Thymus (tissue), 11 donors: ENCODE data around the gene LRCH1. TPM values are rescaled to one million over a fixed set of nuclear protein-coding genes. Genes with fewer than 3 reads are reported as not detected.

Experiments used
- DNase-seq, 9 donors: peaks; one replicate each; pipeline ENCODE4 v3.0.0-alpha.2; 2013; ENCODE audit warnings: low spot score in 9 of 9, low read depth in 6 of 9, missing footprints in 1 of 9
- H3K27ac ChIP-seq, 2 donors: one replicate each; pipeline ENCODE4 v1.5.1; 2013; ENCODE audit warnings: control low read depth in 1 of 2, low read depth in 1 of 2, low read length in 1 of 2, mild to moderate bottlenecking in 1 of 2, moderate library complexity in 1 of 2
- H3K27me3 ChIP-seq, 2 donors: one replicate each; pipeline ENCODE4 v1.5.1; 2013; ENCODE audit warnings: low read length in 1 of 2; ENCODE audit not compliant: control insufficient read depth in 2 of 2, insufficient read depth in 1 of 2
- H3K36me3 ChIP-seq, 2 donors: one replicate each; pipeline ENCODE4 v1.5.1; 2013; ENCODE audit warnings: low read length in 1 of 2, mild to moderate bottlenecking in 1 of 2, moderate library complexity in 1 of 2; ENCODE audit not compliant: control insufficient read depth in 2 of 2, insufficient read depth in 2 of 2
- H3K4me1 ChIP-seq, 2 donors: one replicate each; pipeline ENCODE4 v1.5.1; 2013; ENCODE audit warnings: low read length in 2 of 2; ENCODE audit not compliant: control insufficient read depth in 2 of 2, insufficient read depth in 2 of 2
- H3K4me3 ChIP-seq, 2 donors: one replicate each; pipeline ENCODE4 v1.5.1; 2013; ENCODE audit warnings: low read length in 2 of 2, control low read depth in 1 of 2, mild to moderate bottlenecking in 1 of 2
- H3K9me3 ChIP-seq, 2 donors: one replicate each; pipeline ENCODE4 v1.5.1; 2013; ENCODE audit warnings: low read length in 1 of 2, mild to moderate bottlenecking in 1 of 2; ENCODE audit not compliant: control insufficient read depth in 2 of 2, insufficient read depth in 1 of 2
- WGBS: extraction: QIAGEN DNeasy Blood & Tissue Kit; methylation state at CpG from one replicate; pipeline ENCODE4 v1.1.7; 2013; 5-methylcytosine and 5-hydroxymethylcytosine counted together
- polyA plus RNA-seq: library from polyadenylated mRNA; stranded (reverse); fragments of 200-250 nt; gene quantifications from one replicate; pipeline ENCODE4 v1.2.3, GENCODE V29; 2013
- total RNA-seq: library from RNA; stranded (reverse); fragments of 120-200 nt; gene quantifications from one replicate; pipeline ENCODE4 v1.2.4, GENCODE V29; 2013
- donor health status: healthy.

LRCH1 gene
- total and polyA plus RNA-seq, 2 donors = 9.1 to 13.7 TPM

DNA sequence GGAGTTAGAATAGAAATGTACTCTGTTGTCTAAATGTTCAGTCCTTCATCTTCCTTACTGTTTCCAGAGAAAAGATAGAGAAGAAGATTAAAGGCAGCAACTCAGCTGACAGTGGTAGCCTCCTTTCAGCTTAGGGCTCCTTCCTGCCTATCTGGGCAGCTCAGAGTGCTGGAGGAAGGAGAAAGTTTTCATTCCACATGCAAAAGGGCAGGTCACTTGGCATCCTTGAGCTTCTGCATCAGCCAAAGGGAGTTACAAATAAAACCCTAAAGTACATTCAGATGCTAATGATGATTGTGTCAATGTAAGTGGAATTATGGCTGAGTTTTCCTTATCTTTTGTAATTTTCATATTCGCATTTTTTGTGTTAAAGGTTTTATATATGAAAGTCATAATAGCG is 185.1 kb downstream of the LRCH1 start:
- DNase-seq = no peak
- Histone ChIP-seq H3K9me3 (no peaks in the 10 kb centered on the region), H3K36me3 (peaks cover 28 to 50% of the 10 kb centered on the region in 2 donors), H3K4me1 (no peaks in the 10 kb centered on the region), H3K4me3 (no peak overlapping the region), H3K27ac (no peak overlapping the region), H3K27me3 (no peaks in the 10 kb centered on the region)
- WGBS = 97% methylated on average over 2 of the region's 2 CpGs

DNA sequence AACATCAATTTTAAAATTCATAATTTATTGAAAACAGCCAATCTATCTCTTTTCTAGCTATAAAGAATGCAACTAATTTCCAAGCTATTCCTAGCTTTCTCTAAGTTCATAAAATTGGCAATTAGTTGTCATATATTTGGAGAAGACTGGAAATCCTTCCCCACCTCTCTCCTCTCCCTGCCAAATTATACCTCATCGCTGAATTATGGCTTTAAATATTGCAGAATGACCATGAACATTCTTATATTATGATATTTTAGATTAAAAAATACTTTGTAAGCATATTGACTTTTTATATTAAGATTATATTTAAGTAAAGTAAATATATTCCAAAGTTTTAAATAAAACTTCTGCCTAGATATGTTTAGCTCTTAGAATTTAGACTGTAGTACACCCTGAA is 185.8 kb downstream of the LRCH1 start:
- no peak overlapping the region for H3K27ac ChIP-seq
- H3K36me3 ChIP-seq = peaks cover 28 to 51% of the 10 kb centered on the region in 2 donors
- H3K9me3 ChIP-seq = no peaks in the 10 kb centered on the region
- WGBS = 98% methylated on average over 1 of the region's 1 CpG
- H3K27me3 ChIP-seq = no peaks in the 10 kb centered on the region
- no peaks in the 10 kb centered on the region for H3K4me1 ChIP-seq
- H3K4me3 ChIP-seq = no peak overlapping the region
- DNase-seq = no peak

DNA sequence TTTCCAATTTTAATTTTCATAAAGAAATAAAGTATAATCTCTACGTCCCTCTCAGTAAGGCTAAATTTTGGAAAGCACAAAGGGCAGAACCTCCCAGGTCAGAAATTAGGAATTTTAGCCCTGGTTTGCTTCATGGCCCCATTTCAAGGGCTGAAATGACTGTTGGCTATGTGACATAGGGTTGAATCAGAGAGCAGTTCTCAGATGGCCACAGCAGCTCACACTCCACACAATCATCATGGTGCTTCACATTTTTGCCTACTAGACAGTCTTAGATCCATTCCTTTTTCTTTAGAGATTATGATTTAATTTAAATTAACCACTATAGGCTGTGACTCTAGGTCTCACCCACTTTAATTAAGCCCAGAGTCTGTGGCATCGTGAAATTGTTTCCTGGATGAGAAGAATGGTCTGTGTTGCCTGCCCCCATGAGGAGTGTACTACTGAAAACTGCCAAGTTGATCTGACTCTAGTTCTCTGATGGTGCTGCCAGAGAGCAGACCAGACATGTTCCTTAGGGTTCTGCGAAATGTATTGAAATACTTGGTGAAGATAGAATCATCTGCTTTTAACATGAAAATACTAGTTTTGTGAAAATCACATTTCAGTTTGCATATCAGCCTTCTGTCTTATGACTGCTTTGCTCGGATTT is 186.6 kb downstream of the LRCH1 start:
- Histone ChIP-seq H3K27ac (no peak overlapping the region), H3K27me3 (no peaks in the 10 kb centered on the region), H3K36me3 (peaks cover 35 to 54% of the 10 kb centered on the region in 2 donors), H3K4me1 (no peaks in the 10 kb centered on the region), H3K9me3 (no peaks in the 10 kb centered on the region), H3K4me3 (no peak overlapping the region)
- WGBS = 98% methylated on average over 4 of the region's 4 CpGs
- DNase-seq = no peak

DNA sequence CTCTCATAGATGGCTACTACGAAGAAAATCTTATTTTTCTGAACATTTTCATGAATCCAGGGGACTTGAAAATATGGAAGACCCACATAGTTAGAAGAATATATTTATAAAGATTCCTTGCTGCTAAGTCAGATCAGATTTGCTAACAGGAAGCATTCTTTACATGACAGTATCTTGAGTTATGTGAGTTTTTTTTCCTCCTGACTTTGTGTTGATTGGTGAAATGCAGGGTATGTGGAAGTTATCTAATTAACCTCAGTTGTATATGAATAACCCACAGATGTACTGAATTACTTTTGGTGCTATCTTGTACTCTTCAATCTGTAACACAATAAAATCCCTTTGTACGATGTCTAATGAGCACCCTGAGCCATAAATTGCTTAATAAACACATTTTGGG is 190.2 kb downstream of the LRCH1 start:
- Histone ChIP-seq H3K9me3 (no peaks in the 10 kb centered on the region), H3K4me1 (no peaks in the 10 kb centered on the region), H3K27ac (no peak overlapping the region), H3K27me3 (no peaks in the 10 kb centered on the region), H3K4me3 (no peak overlapping the region), H3K36me3 (peaks cover 43 to 58% of the 10 kb centered on the region in 2 donors)
- DNase-seq = no peak
- 97% methylated on average over 2 of the region's 2 CpGs for WGBS

DNA sequence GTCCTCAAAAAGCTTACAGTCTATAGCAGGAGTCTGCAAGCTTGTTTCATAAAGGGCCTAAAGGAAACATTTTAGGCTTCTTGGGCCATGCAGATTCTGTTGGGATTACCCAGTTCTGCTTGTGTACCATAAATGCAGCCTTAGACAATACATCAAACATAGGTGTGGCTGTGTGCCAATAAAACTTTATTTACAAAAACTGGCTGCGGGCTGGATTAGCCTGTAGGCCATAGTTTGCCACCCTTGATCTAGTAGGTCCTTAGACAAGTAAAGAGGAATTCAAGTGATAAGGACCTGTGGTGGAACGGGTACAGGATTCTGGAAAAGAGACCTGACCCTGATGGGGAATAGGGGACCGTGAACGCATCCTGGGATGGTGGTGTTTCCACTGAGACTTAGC is 192.1 kb downstream of the LRCH1 start:
- no peak overlapping the region for H3K4me3 ChIP-seq

DNA sequence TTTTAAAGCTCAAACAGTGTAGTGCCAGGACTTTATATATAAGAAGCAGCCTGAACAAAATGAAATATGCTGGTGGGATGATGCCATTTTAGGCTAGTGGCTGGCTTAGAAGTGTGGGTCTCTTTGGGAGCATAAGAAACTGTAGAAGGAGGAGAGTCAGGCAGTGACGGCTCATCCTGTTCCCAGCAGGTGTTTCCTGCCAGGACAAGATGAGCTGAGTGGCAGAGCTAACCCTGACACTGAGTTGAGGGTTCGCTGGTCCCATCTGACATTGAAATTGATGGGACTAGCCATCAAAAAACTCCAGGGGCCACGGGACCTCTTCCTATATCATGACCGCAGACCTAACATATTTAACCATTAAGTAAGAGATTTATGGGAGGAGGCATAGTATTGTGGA is 192.7 kb downstream of the LRCH1 start:
- Histone ChIP-seq H3K4me1 (no peaks in the 10 kb centered on the region), H3K27ac (no peak overlapping the region), H3K4me3 (no peak overlapping the region), H3K27me3 (no peaks in the 10 kb centered on the region), H3K9me3 (no peaks in the 10 kb centered on the region), H3K36me3 (peaks cover 46 to 61% of the 10 kb centered on the region in 2 donors)
- 57% methylated on average over 4 of the region's 4 CpGs for WGBS
- no peak for DNase-seq

More for the DNA sequence above, 192.1 kb downstream of the LRCH1 start:
- Histone ChIP-seq H3K4me1 (no peaks in the 10 kb centered on the region), H3K9me3 (no peaks in the 10 kb centered on the region), H3K27ac (no peak overlapping the region), H3K27me3 (no peaks in the 10 kb centered on the region), H3K36me3 (peaks cover 43 to 56% of the 10 kb centered on the region in 2 donors)
- 99% methylated on average over 4 of the region's 4 CpGs for WGBS
- no peak for DNase-seq

DNA sequence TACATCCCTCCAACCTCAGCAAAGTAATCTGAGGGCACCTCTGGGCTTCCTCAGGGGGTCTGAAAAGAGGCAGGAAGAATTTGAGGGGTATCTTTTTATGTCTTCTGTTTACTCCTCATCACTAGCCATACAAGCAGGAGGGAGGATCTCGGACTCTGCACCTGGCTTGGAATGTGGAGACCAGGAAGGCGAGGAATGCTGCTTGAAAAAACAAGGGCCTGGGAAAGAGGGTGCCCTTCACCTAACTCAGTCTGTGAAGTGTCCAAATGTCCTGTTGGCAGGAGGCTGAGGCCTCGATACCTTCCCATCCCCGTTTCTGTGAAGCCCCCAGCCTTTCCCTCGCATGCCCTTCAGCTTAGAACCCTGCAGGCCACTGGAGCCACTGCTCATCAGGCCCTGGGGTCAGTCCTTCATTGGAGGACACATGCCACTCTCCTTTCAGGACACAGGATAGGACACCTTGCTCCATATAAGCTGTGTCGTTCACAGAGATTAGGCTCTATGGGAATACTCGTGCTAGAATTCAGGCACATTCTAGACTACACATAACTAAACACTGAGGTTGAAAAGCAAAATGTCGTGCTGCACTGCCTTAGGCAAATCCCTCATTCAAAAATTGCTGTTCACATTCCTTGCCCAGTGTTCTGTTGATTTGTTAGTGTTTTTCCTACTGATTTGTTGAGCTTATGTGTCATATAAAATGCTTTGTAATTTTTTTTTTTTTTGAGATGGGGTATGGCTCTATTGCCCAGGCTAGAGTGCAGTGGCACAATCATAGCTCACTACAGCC is 194.3 kb downstream of the LRCH1 start:
- H3K27me3 ChIP-seq = no peaks in the 10 kb centered on the region
- no peak for DNase-seq
- H3K9me3 ChIP-seq = no peaks in the 10 kb centered on the region
- WGBS = over 99% methylated on average over 8 of the region's 8 CpGs
- H3K4me3 ChIP-seq = no peak overlapping the region
- H3K27ac ChIP-seq = no peak overlapping the region
- H3K4me1 ChIP-seq = peaks cover 0 to 2% of the 10 kb centered on the region in 2 donors
- H3K36me3 ChIP-seq = peaks cover 36 to 56% of the 10 kb centered on the region in 2 donors

DNA sequence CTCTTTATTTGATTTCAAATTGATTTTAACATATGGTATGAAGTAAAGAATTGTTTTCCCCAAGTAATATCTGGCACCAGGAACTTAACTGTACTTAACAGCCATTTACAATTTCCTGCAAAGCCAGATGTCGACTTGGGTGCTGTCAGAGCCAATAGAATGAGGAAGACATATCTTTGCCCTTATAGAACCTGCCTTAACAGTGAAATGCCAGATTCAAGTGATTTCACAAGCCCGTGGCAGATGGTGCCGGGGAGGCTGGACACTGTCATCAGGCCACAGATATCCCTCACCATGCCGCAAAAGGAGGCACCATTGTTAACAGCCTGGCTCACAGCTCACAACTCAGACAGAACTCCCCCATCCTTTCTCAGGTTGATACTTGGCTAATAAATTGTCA is 195.3 kb downstream of the LRCH1 start:
- peaks cover 0 to 3% of the 10 kb centered on the region in 2 donors for H3K4me1 ChIP-seq
- no peaks in the 10 kb centered on the region for H3K27me3 ChIP-seq
- H3K4me3 ChIP-seq = no peak overlapping the region
- 71% methylated on average over 4 of the region's 4 CpGs for WGBS
- H3K9me3 ChIP-seq = no peaks in the 10 kb centered on the region
- peaks cover 33 to 55% of the 10 kb centered on the region in 2 donors for H3K36me3 ChIP-seq
- H3K27ac ChIP-seq = no peak overlapping the region
- no peak for DNase-seq

DNA sequence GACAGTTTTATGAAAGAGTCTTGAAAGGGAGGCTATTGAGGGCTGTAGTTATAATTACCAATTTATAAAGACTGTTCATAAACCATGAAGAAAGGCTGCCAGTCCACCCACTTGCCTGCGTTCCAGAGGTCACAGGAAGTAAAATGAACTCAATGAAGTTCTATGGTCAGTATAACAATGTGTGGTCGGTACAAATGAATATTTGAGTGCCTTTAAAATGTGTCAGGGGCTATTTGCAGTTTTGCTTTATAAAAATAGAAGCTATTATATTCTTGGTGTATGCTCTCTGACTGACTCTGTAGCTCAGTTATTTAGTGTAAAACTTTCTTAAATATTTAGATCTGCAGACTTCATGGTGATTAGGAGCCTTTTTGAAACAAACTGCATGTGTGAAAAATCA is 197.0 kb downstream of the LRCH1 start:
- 97% methylated on average over 2 of the region's 2 CpGs for WGBS
- no peak overlapping the region for H3K27ac ChIP-seq
- H3K36me3 ChIP-seq = peaks cover 27 to 41% of the 10 kb centered on the region in 2 donors

More for the DNA sequence above, 197.0 kb downstream of the LRCH1 start:
- peaks cover 0 to 3% of the 10 kb centered on the region in 2 donors for H3K4me1 ChIP-seq
- H3K9me3 ChIP-seq = no peaks in the 10 kb centered on the region
- DNase-seq = no peak
- no peak overlapping the region for H3K4me3 ChIP-seq
- no peaks in the 10 kb centered on the region for H3K27me3 ChIP-seq
